ENCODE measurements around the gene ETFB. TPM values are rescaled to one million over a fixed set of nuclear protein-coding genes. Genes with fewer than 3 reads are reported as not detected.

ETFB gene
- total and polyA plus RNA-seq, 12 donors, result 220 to 542 (median 359) TPM

GRCh38 chr19:51370230-51370629, 4.0 kb upstream of the ETFB start:
- DNase-seq, result no peak
- Histone ChIP-seq H3K4me3 (peak overlapping the region in 1 of 10 donors; percentile 46), H3K36me3 (no peaks in the 10 kb centered on the region), H3K27me3 (no peaks in the 10 kb centered on the region), H3K4me1 (peaks cover 0 to 47% (median 7%) of the 10 kb centered on the region in 9 donors), H3K27ac (peak overlapping the region in 1 of 10 donors; percentile 87), H3K9me3 (no peaks in the 10 kb centered on the region)
- 76 to 82% methylated on average over 3 to 4 of the region's 4 CpGs for WGBS, 2 donors
- TF ChIP-seq CTCF (IDR thresholded peaks at IDR 0.05), result no peak
- intact Hi-C loops (cut with DNase I), result no loop called here
- ATAC-seq, result no peak

GRCh38 chr19:51368366-51369282, 2.4 kb upstream of the ETFB start, which contains the start of gene CLDND2:
TSS of gene CLDND2 (minus strand) at chr19:51369003. CDS start at chr19:51368577, 426 bp downstream.
- DNase-seq (no peak), ATAC-seq (no peak)

GRCh38 chr19:51367565-51368365, 1.6 kb upstream of the ETFB start:
- peak in 1 of 9 donors; percentile 6 for TF ChIP-seq CTCF (IDR thresholded peaks at IDR 0.05)
- Histone ChIP-seq H3K27me3 (no peaks in the 10 kb centered on the region), H3K4me3 (peak overlapping the region; percentile 60 to 93 (median 80)), H3K36me3 (no peaks in the 10 kb centered on the region), H3K9me3 (no peaks in the 10 kb centered on the region), H3K4me1 (peaks cover 0 to 50% (median 24%) of the 10 kb centered on the region in 9 donors), H3K27ac (peak overlapping the region; percentile 89 to 98 (median 96))
- 1% methylated on average over 60 to 64 of the region's 64 CpGs for WGBS, 2 donors
- DNase-seq (peak; percentile 99), ATAC-seq (peak; percentile 90 to 96 (median 93))
- intact Hi-C loops (cut with DNase I), result loop anchor here in 4 of 10 donors (1.0 to 10.0 kb wide), 4 partner anchors 27 to 263 kb away; partner anchors contain the start of gene CTU1 (in 1 of the 4)

More at GRCh38 chr19:51368366-51369282, 2.4 kb upstream of the ETFB start, which contains the start of gene CLDND2:
- intact Hi-C loops (cut with DNase I), result loop anchor here in 1 of 10 donors (10.0 kb wide), 1 partner anchor 264 kb away; the partner anchor contains the start of gene CTU1
- no peak for TF ChIP-seq CTCF (IDR thresholded peaks at IDR 0.05)
- WGBS, 2 donors, result 67% methylated on average over 23 of the region's 23 CpGs
- Histone ChIP-seq H3K4me1 (peaks cover 0 to 54% (median 22%) of the 10 kb centered on the region in 9 donors), H3K36me3 (no peaks in the 10 kb centered on the region), H3K27ac (peak within 1 kb of the TSS; percentile 50 to 98 (median 96)), H3K9me3 (no peaks in the 10 kb centered on the region), H3K4me3 (peak within 1 kb of the TSS; percentile 60 to 93 (median 80)), H3K27me3 (no peaks in the 10 kb centered on the region)

GRCh38 chr19:51367255-51367564, 1.0 kb upstream of the ETFB start:
- 0% methylated on average over 15 of the region's 15 CpGs for WGBS, 2 donors
- ATAC-seq, result peak in 2 of 8 donors; percentile 0 to 5
- H3K4me1 ChIP-seq, result peaks cover 0 to 50% (median 26%) of the 10 kb centered on the region in 9 donors
- intact Hi-C loops (cut with DNase I), result loop anchor here in 4 of 10 donors (1.0 to 10.0 kb wide), 4 partner anchors 27 to 262 kb away; partner anchors contain the start of gene CTU1 (in 1 of the 4)
- peak overlapping the region; percentile 89 to 98 (median 96) for H3K27ac ChIP-seq
- H3K4me3 ChIP-seq, result peak overlapping the region; percentile 60 to 93 (median 80)
- H3K9me3 ChIP-seq, result no peaks in the 10 kb centered on the region
- H3K36me3 ChIP-seq, result no peaks in the 10 kb centered on the region
- TF ChIP-seq CTCF (IDR thresholded peaks at IDR 0.05), result no peak
- peak; percentile 37 to 50 for DNase-seq
- no peaks in the 10 kb centered on the region for H3K27me3 ChIP-seq
